Fibroblast of skin of back (primary cell): Measurements from ENCODE around the gene SLC39A12.

Experiments used
- DNase-seq: peaks from one replicate; pipeline ENCODE4 v3.0.0-alpha.2; 2013

SLC39A12 gene

GRCh38 chr10:17963431-17963830 lies 11.7 kb downstream of the SLC39A12 start:
- no peak for DNase-seq

- DNase-seq, result no peak
Observed at GRCh38 chr10:17965649-17966235, 14.0 kb downstream of the SLC39A12 start.

GRCh38 chr10:17974505-17974904 lies 22.8 kb downstream of the SLC39A12 start:
- no peak for DNase-seq

GRCh38 chr10:17980846-17981565 lies 29.3 kb downstream of the SLC39A12 start:
- peak; percentile 48 for DNase-seq

GRCh38 chr10:17981766-17982380 lies 30.2 kb downstream of the SLC39A12 start:
- DNase-seq, result peak; percentile 97

GRCh38 chr10:17984056-17984455 lies 32.3 kb downstream of the SLC39A12 start:
- peak; percentile 37 for DNase-seq

GRCh38 chr10:17984563-17984962 lies 32.8 kb downstream of the SLC39A12 start:
- no peak for DNase-seq

GRCh38 chr10:17989908-17990767 lies 38.4 kb downstream of the SLC39A12 start:
- DNase-seq, result peak; percentile 94

- DNase-seq, result no peak
Observed at GRCh38 chr10:17992266-17992665, 40.5 kb downstream of the SLC39A12 start.

- DNase-seq, result no peak
Observed at GRCh38 chr10:17993361-17993760, 41.6 kb downstream of the SLC39A12 start.

GRCh38 chr10:18000601-18001000 lies 48.9 kb downstream of the SLC39A12 start:
- DNase-seq, result no peak

GRCh38 chr10:18005445-18005780 lies 53.7 kb downstream of the SLC39A12 start:
- no peak for DNase-seq

GRCh38 chr10:18005781-18006456 lies 54.2 kb downstream of the SLC39A12 start:
- peak; percentile 66 for DNase-seq

GRCh38 chr10:18008986-18009385 lies 57.3 kb downstream of the SLC39A12 start:
- peak; percentile 12 for DNase-seq

- DNase-seq, result no peak
Observed at GRCh38 chr10:18010050-18010449, 58.3 kb downstream of the SLC39A12 start.

GRCh38 chr10:18020523-18020922 lies 68.8 kb downstream of the SLC39A12 start:
- no peak for DNase-seq

GRCh38 chr10:18021725-18022480 lies 70.2 kb downstream of the SLC39A12 start:
- DNase-seq, result peak; percentile 43

GRCh38 chr10:18043148-18044006 lies 91.7 kb downstream of the SLC39A12 start:
- DNase-seq, result peak; percentile 85

GRCh38 chr10:18044976-18045720 lies 93.4 kb downstream of the SLC39A12 start:
- peak; percentile 88 for DNase-seq

GRCh38 chr10:18056583-18056982 lies 104.9 kb downstream of the SLC39A12 start:
- DNase-seq, result no peak
